Measurements from ENCODE around the gene ASS1.

ASS1 gene

DNA sequence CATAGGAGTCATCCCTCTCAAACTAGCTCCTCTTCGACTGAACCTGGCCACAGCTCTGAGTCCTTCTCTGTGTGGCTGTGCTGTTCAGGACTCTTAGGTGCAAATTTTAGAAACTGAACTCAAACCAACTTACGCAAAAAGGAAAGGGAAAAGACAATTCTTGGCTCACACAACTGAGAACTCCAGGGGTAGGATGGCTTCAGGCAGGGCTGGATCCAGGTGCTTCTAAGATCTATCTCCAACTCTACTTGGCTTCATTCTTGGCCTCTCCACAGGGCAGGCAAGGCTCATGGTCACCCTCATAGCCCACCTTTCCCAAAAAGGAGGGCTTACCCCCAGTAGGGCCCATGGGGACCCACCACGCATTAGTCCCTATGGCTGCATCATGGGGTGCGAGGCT, 8.1 kb downstream of the ASS1 start:
- in situ Hi-C loops (cut with MboI; ENCODE audit: low sequenced_read_pairs): no loop called here

DNA sequence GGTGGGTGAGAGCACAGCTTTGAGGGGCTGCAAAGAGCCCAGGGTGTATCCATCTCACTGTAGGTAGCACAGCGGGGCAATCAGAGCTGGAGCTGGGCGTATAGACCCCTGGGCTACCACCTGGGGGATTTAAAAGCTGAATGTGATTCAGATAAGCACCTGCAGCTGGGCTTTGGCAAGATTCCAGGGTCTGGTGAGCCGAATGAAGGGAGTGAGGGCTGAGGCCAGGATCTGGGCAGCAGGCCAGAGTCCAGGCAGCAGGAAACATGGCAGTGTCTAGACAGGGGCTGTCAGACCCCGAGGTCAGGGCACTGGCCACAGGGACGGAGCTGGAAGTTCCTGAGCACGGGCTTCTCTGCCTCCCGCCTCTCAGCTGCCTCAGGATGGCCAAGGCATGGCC, 8.7 kb downstream of the ASS1 start:
- in situ Hi-C loops (cut with MboI; ENCODE audit: low sequenced_read_pairs): no loop called here

DNA sequence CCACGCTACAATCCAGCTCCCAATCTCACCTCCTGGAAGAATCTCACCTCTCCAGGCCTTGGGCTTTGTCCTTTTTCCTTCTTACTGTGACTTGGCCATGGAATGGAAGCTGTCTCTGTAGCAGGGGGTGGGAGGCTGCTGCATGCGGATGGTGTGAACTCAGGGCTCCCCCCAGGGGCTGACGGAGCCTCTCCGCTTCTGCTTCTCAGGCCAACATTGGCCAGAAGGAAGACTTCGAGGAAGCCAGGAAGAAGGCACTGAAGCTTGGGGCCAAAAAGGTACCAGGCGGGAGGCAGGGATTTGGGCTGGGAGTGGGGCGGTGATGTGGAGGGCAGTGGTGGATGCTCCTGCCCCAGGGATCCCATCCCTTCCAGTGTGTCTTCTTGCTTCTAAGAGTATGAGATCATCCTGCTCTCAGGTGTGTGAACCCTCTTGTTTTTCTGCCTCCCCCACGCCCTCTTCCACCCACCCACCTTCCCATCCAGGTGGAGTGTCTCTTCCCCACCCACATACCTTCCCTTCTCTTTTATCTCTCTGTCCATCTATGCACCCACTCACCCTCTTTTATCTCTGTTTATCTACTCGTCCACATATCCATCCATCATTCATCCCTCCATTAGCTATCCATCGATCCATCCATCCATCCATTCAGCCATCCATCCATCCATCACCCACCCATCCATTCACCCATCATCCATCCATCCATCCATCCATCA, 9.5 kb downstream of the ASS1 start:
- in situ Hi-C loops (cut with MboI; ENCODE audit: low sequenced_read_pairs): no loop called here

DNA sequence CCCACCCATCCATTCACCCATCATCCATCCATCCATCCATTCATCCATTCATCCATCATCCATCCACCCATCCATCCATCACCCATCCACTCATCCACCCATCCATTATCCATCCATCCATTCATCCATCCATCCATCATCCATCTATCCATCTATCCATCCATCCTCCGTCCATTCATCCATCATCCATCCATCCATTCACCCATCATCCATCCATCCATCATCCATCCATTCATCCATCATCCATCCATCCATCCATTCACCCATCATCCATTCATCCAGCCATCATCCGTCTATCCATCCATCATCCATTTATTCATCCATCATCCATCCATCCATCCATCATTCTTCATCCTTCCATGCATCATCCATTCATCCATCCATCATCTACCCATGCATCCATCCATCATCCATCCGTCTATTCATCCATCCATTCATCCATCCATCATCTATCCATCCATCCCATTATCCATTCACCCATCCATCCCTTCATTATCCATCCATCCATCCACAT, 10.1 kb downstream of the ASS1 start:
- in situ Hi-C loops (cut with MboI; ENCODE audit: low sequenced_read_pairs): no loop called here

DNA sequence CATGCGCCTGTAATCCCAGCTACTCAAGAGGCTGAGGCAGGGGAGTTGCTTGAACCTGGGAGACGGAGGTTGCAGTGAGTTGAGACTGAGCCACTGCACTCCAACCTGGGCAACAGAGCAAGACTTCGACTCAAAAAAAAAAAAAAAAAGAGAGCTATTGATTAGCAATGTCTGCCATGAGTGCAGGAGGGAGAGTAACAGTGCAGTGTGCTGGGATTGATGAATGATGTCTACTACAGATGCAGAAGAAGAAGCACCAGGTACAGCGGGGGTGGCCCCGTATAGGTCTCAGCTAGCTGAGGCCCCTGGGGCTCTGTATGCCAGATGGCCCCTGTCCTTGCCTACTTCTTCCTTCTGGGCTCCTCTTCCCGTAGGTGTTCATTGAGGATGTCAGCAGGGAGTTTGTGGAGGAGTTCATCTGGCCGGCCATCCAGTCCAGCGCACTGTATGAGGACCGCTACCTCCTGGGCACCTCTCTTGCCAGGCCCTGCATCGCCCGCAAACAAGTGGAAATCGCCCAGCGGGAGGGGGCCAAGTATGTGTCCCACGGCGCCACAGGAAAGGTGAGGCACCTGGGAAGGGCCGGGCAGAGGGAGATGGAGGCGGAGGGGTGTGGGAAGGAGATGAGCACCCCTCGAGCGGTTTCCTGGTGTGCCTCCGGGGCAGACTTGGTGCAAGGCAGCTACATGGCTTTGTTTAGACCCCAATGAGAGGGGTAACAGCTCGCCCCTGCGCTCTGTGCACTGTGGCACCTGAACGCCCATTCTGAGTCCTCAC, 13.5 kb downstream of the ASS1 start:
- in situ Hi-C loops (cut with MboI; ENCODE audit: low sequenced_read_pairs): no loop called here

DNA sequence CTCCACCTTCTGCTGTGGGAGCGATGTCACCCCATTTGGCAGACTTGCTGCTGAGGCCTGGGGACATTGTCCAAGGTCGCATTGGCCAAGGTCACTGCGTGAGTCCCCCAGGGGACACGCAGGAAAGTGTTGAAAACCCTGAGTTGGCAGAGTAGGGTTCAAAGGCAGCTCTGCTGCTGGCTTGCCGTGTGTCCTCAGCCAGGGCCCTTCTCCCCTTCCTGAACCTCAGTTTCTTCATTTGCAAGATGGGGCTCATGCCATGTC, 14.0 kb downstream of the ASS1 start:
- in situ Hi-C loops (cut with MboI; ENCODE audit: low sequenced_read_pairs): no loop called here

DNA sequence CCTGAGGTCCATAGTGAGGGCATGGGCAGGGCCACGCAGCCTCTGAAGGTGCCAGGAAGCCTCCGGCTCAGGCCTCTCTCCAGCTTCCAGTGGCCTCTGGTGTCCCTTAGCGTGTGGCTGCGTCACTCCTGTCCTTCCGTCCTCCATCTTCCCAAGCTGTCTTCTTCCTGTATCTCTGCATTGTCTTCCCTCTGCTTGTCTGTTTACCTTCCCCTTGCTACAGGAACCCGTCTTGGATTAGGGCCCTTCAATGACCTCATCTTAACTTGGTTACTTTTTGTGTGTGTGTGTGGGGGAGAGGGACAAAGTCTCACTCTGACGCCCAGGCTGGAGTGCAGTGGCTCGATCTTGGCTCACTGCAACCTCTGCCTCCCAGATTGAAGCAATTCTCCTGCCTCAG, 14.4 kb downstream of the ASS1 start:
- in situ Hi-C loops (cut with MboI; ENCODE audit: low sequenced_read_pairs): no loop called here

DNA sequence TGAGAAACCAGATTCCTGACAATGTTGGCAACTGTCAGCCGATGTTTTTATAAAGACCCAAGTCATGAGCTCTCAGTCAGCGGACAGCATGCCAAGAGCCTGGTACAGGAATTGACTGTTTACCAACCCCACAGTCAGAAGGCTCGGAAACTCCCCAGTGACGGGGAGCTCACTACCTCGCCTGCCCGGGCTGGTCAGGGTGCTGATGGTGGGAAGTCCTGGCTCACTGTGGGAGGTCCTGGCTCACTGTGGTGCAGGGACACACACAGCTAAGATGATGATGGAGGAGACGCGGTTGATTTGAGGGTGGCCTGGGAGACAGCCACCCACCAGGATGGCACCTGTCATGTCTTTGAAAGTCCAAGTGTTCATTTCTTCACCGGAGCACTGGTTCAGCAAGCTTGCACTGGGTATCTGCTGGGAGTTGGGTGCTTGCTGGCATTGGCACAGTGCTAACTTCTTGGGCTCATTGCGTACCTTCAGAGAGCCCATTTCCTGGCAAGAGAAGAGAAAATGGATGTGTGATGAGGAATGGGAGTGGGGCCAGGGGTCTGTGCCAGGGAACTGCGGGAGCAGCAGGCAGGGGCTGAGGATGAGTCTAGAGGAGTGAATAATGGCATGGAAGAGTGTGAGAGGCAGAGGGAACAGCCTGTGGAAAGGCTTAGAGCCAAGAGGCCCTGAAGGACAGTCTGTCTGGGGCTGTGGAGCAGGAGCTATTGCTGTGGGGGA, 15.3 kb downstream of the ASS1 start:
- in situ Hi-C loops (cut with MboI; ENCODE audit: low sequenced_read_pairs): no loop called here

DNA sequence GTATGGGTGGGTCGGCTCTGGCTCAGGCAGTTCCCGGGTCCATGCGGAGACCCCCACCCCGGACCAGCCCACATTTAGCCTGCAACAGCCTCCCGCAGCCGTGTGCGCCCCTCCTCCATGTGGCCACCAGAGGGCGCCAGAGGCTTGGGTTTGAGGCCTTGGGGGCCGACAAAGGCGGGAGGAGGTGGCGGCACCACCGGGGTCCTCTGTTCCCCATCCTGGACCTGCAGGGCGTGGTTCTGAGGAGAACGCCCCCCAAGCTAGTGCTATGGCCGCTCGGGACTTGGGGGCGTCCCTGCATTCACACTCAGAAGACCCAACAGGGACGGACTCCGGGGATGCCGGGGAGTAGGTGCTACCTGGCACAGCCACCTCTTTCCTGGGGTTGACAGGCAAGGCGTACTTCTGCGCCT, 16.5 kb downstream of the ASS1 start:
- in situ Hi-C loops (cut with MboI; ENCODE audit: low sequenced_read_pairs): no loop called here

DNA sequence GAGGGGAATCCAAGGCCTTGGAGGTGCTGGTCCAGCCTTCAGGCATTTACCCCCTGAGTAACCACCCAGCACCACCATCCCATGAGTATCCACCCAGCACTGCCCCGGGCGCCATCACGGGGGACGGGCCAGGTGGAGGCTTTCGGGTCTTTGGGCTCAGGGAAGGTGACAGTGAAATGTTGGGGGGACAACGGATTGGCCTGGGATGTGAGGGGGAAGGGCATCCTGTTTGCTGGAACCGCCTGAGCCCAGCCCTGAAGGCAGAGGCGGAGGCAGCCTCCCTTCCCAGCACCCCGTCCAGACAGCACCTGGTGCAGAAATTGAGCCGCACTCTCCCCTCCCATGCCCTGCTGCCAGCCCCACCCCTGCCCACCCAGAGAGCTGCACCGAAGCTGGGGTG, 17.0 kb downstream of the ASS1 start:
- in situ Hi-C loops (cut with MboI; ENCODE audit: low sequenced_read_pairs): no loop called here

DNA sequence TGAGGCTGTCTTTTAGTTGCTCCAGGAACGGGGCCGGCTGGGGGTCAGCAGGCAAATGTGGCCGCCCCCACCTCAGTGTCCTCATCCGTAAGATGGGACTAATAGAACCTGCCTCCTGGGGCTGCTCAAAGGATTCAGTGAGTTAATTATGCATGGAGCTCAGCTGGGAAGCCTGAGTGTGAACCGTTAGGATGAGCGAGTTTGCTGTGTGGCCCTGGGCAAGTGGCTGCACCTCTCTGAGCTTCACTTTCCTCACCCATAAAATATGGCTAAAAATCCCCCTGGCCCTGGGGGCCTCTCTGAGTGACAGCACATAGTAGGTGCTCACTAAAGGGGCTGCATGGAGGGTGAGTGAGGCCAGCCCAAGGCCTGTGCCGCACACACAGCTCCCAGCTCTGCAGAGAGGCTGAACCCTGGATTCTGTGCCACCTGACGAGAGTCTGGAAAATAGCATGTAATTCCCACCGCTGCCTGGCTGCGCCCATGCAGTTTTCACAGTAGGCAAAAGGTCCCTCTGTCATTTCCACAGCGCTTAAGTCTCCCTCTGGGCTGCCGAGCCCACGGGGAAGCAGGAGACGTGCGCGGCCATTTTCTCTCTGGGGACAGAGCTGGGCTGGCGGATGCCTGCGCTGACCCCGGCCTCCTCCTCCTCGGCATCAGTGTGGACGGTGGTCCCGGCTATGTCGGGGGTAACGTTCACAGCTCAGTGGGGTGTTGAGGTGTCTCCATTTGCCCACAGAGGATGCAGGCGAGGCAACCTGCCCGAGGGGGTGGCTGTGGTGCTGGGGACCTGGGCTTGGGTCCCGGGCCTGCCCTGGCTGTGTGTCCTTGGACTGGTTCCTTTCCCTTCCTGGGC, 18.2 kb downstream of the ASS1 start:
- in situ Hi-C loops (cut with MboI; ENCODE audit: low sequenced_read_pairs): no loop called here

DNA sequence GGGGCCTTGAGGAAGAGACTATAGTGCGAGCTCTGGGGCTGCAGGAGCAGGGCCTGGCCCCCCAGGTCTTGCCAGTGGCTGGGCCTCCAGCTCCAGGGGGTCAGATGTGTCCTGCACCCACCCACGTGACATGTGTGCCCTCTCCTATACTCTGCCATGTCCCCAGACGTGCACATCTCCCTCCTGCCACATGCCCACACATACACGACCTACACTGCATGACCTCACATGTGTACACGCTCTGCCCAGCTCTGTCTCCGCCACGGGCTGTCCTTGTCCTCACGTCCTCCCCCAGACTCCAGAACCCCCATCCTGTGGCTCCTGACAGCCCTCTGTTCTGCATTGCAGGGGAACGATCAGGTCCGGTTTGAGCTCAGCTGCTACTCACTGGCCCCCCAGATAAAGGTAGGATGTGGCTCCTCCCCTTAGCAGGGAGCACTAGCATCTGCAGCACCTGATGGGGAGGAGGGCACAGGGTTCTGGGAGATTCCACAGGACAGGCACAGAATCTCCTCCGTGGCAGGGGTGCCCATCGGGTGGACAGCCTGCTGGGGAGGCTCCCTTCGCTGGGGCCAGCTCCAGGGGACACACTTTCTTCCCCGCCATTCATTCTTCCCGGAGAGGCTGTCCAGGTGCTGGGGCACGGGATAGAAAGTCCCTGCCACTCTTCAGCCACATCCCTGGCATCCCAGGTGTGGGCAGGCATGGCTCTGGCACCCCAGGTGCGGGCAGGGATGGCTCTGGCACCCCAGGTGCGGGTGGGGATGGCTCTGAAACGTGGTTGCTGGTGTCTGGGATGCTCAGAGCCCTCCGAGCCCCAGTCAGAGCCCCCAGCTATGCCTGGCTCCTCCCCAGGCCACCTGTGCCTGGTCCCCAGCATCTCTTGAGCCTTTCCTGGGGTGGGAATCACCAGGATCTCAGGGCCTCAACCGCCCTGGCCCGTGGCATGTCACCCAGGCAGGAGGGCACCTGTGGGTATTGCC, 19.3 kb downstream of the ASS1 start:
- in situ Hi-C loops (cut with MboI; ENCODE audit: low sequenced_read_pairs): no loop called here

DNA sequence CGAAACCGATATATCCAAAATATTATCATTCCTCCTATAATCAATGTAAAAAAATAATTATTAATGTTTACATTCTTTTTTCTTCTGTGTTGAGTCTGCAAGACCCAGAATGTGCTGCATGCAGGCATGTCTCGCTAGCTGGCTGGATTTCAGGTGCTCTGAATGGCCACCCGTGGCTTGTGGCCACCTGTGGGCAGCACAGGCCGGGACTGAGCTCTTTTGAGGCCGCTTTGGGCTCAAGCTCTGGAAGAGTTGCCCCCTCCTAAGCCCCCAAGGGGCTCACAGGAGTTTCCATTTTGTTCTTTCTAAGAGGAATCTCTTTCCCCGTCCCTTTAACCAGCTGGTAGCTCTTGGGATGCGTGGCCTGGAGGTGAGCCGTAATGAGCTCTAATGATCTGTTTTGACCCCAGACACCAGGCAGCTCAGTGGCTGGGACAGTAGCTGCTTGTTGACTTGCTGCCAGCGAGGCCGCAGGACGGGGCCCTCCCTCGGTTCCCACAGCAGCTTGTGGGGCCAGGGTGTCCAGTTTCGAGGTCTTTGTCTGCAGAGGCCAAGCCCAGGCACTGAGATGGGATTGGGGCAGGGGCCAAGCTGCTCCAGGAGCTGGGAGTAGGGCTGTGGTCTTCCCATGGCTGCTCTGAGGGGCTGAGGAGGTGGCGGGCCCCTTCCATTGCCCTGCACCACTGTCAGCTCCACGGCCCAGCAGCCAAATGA, 20.8 kb downstream of the ASS1 start:
- in situ Hi-C loops (cut with MboI; ENCODE audit: low sequenced_read_pairs): no loop called here

DNA sequence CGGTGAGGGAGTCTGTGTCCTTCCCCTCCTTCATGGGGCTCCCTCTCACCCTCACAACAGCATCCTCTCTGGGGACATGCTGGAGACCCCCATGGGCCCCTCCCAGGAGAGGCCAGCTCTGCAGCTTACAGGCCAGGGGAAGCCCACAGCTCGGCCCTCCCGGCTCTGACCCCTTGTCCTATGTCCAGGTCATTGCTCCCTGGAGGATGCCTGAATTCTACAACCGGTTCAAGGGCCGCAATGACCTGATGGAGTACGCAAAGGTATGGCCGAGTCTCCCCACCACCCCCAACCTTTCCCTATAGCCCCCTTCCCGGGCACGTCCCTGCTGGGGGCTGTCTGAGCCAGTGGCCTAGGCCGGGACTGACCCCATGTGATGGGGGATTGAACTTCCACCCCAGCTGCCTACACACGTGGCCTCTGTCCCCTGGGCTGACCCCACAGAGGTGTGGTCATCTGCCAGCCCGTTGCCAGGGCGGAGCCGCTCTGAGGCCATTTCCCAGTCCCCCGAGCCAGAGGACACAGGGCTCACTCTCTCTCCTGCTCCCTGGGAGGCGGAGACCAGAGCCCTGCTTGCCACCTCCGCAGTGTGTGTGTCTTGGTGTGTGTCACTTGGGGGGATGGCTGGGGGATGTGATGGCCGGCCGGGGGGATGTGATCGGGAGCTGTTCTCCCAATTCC, 21.9 kb downstream of the ASS1 start:
- in situ Hi-C loops (cut with MboI; ENCODE audit: low sequenced_read_pairs): no loop called here

DNA sequence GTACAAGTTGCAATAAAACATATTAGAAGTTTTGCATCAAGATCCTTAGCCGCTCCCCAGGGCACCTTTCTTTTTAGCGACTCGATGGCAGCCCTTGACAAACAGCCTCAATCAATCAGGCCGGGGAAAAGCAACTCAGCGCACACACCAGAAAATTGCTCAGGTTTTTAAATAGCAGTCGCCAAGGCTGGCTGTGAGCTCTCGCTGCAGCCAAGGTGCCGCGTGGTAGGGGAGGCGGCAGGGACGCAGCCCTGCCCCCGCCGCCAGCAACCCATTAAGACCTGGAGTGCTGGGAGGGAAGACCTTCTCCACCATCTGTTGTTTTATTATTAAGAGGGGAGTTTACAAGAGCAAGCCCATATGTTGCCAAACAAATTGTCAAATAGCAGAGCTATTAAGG, 22.6 kb downstream of the ASS1 start:
- in situ Hi-C loops (cut with MboI; ENCODE audit: low sequenced_read_pairs): no loop called here

DNA sequence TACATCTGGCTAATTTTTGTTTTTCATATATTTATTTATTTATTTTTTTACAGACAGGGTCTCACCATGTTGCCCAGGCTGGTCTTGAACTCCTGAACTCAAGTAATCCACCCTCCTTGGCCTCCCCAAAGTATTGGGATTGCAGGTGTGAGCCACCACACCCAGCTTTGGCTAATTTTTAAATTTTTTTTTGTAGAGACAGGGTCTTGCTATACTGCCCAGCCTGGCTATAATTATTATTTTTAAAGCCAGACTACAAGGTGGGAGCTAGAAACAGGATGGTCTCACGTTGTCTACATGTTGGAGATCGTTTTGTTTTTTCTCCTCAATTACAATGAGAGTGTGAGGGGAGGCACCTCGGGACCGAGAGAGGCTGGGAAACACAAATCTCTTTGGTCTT, 23.8 kb downstream of the ASS1 start:
- in situ Hi-C loops (cut with MboI; ENCODE audit: low sequenced_read_pairs): no loop called here

DNA sequence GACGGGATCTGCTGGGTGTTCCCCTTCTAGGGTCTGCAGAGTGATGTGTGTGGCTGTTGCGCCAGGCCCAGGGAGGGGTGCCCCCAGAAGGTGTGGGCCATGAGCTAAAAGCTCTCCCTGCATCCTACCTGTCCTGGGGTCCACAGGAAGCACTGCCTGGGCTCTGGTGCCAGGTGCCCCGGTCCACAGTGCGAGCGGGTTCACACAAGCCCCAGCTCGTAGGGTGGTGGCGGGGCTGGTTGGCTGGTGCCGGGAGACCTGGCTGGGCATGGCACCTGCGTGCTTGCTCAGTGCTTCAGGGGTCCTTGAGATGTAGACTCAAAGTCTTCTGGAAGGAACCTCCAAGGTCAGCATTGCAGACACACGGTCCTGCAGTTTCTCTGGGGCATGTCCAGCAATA, 25.5 kb downstream of the ASS1 start:
- in situ Hi-C loops (cut with MboI; ENCODE audit: low sequenced_read_pairs): no loop called here

DNA sequence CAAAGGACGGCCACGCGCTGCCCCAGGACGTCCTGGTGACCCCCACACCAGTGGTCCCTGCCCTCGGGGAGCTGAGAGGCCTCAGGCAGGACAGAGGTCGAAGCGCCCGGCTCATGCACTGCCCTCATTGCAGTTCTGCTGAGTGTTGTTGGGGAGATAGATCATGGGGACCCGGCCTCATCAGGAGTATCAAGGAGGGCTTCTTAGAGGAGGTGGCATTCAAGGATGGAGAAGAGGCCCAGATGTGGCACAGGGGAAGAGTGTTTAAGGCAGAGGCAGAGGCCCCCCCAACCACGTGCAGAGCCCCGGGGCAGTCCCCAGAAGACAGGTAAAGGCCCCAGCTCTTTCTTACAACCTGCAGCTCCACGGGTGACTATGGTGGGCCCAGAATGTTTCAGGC, 26.2 kb downstream of the ASS1 start:
- in situ Hi-C loops (cut with MboI; ENCODE audit: low sequenced_read_pairs): no loop called here
